ENCODE results near the gene FGF22. TPM values are rescaled to one million over a fixed set of nuclear protein-coding genes. Genes with fewer than 3 reads are reported as not detected.

Gene FGF22
- total and polyA plus RNA-seq, 4 donors = 0.08 TPM; not detected in 3

DNA sequence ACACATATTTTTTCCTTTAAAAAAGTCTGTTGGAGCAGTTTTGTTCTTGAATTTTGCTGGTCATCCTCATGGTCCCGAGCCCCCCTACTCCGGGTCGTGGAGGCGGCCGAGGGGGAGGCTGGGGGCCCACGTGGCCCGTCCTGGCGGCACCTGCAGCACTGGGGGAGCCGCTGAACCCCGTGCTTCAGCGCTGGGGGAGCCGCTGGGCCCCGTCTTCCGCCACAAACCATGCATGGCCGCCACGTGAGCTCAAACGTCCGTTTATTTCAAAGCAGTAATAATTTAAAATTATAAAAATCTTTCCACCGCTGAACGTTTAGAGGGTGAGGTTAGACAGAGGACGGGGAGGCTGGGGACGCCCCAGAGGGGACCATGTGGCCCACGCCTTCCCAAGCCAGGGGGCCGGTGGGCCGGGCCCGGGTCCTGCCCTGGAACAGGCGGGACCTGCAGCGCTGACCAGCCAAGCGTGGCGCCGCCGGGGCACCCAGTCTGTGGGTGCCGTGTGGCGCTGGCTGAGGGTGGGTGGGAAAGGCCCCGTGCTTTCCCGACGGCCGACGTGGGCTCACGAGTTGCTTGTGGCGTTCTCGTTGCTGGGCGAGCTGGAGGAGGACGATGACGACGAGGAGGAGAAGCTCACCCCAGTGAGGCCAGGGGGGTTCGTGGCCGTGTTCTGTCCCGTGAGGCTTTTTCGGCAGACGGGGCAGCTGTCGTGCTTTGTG, 8.0 kb downstream of the FGF22 start (continued):
- TF ChIP-seq, protein P1, sequence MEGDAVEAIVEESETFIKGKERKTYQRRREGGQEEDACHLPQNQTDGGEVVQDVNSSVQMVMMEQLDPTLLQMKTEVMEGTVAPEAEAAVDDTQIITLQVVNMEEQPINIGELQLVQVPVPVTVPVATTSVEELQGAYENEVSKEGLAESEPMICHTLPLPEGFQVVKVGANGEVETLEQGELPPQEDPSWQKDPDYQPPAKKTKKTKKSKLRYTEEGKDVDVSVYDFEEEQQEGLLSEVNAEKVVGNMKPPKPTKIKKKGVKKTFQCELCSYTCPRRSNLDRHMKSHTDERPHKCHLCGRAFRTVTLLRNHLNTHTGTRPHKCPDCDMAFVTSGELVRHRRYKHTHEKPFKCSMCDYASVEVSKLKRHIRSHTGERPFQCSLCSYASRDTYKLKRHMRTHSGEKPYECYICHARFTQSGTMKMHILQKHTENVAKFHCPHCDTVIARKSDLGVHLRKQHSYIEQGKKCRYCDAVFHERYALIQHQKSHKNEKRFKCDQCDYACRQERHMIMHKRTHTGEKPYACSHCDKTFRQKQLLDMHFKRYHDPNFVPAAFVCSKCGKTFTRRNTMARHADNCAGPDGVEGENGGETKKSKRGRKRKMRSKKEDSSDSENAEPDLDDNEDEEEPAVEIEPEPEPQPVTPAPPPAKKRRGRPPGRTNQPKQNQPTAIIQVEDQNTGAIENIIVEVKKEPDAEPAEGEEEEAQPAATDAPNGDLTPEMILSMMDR (IDR thresholded peaks at IDR 0.05; ENCODE audit: low read depth, low read length, missing input control) = no peak
- TF ChIP-seq GABPA (IDR thresholded peaks at IDR 0.05 in 1 of 2, conservative IDR thresholded peaks at IDR 0.05 in 1 of 2) (no peak), NR2F2 (IDR thresholded peaks at IDR 0.05) (no peak), EGR1 (IDR thresholded peaks at IDR 0.05; ENCODE audit: low read depth in 2 of 2) (no peak)

- Histone ChIP-seq H3K36me3 (ENCODE audit: control insufficient read depth in 4 of 4, insufficient read depth in 3 of 4, low read depth in 1 of 4, low read length in 3 of 4) (peaks cover 6 to 58% (median 28%) of the 10 kb centered on the region in 4 donors), H3K4me1 (ENCODE audit: control insufficient read depth in 4 of 4, insufficient read depth in 4 of 4, low read length in 3 of 4) (no peaks in the 10 kb centered on the region), H3K27ac (ENCODE audit: low read depth in 1 of 2, low read length in 2 of 2) (no peak overlapping the region), H3K9me3 (ENCODE audit: control insufficient read depth in 4 of 4, low read length in 3 of 4) (no peaks in the 10 kb centered on the region), H3K4me3 (ENCODE audit: low read depth in 1 of 3, low read length in 3 of 3) (no peak overlapping the region), H3K27me3 (ENCODE audit: control insufficient read depth in 4 of 4, insufficient read depth in 4 of 4, low read length in 3 of 4) (no peaks in the 10 kb centered on the region), H3K9ac (ENCODE audit: low read depth in 1 of 2, low read length in 2 of 2) (no peak overlapping the region)
- no peak for DNase-seq (ENCODE audit: low spot score)
- WGBS = 92% methylated on average over 29 of the region's 29 CpGs
- TF ChIP-seq FOXA1 (IDR thresholded peaks at IDR 0.05) = no peak
- no peak for TF ChIP-seq REST (IDR thresholded peaks at IDR 0.05)
- TF ChIP-seq JUND (IDR thresholded peaks at IDR 0.05) = no peak
- no peak for TF ChIP-seq NR2F2 (IDR thresholded peaks at IDR 0.05)
- no peak for TF ChIP-seq FOXA2 (IDR thresholded peaks at IDR 0.05)
- no peak for TF ChIP-seq RAD21 (IDR thresholded peaks at IDR 0.05)
- no peak for TF ChIP-seq YY1 (IDR thresholded peaks at IDR 0.05)
- no peak for TF ChIP-seq GABPA (IDR thresholded peaks at IDR 0.05 in 1 of 2, conservative IDR thresholded peaks at IDR 0.05 in 1 of 2)
- TF ChIP-seq ATF3 (IDR thresholded peaks at IDR 0.05) = no peak
- TF ChIP-seq EGR1 (IDR thresholded peaks at IDR 0.05; ENCODE audit: low read depth in 2 of 2) = no peak
- TF ChIP-seq RXRA (IDR thresholded peaks at IDR 0.05) = no peak
Measured at GRCh38 chr19:648305-648704, 8.6 kb downstream of the FGF22 start.

DNA sequence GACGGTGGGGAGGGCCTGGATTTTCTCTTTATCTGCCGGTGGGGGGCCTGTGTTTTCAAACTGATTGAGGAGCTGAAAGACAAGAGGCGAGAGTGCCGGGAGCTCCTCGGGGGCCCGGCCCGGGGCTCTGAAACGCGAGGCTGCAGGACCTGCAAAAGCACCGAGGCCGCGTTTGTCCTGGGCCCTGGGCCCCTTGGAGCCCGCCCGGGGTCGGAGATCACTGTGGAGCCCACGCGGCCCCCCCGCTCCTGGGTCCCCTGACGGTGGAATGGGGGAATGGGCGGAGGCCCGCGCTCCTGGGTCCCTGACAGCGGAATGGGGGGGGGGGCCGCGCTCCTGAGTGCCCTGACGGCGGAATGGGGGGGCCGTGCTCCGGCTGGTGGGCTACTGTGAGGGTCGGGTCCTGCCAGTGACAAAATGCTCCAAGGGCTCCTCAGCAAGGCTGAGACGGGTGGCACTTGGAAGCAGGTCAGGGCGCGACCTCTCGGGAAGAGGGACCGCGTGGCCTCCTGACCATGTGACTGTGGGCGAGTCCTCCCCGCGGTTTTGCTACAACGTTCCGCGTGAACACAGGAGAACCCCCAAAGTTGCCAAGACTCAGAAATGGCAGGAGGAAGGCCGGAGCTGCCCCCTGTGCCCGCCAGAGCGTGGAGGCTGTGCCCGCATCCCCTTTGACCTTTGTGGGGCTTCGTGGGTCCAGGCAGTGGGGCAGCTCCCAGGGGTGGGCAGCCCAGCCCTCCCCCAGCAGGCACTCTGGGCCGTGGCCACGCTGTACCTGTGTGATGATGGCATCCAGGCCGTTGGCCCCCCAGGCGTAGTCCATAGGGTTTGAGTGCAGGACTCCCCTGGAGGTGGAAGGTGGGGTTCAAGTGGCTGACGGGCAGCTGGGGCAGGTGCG, 9.5 kb downstream of the FGF22 start:
- no peak for DNase-seq (ENCODE audit: low spot score)
- Histone ChIP-seq H3K9ac (ENCODE audit: low read depth in 1 of 2, low read length in 2 of 2) (no peak overlapping the region), H3K4me3 (ENCODE audit: low read depth in 1 of 3, low read length in 3 of 3) (no peak overlapping the region), H3K27me3 (ENCODE audit: control insufficient read depth in 4 of 4, insufficient read depth in 4 of 4, low read length in 3 of 4) (no peaks in the 10 kb centered on the region), H3K27ac (ENCODE audit: low read depth in 1 of 2, low read length in 2 of 2) (no peak overlapping the region), H3K36me3 (ENCODE audit: control insufficient read depth in 4 of 4, insufficient read depth in 3 of 4, low read depth in 1 of 4, low read length in 3 of 4) (peaks cover 6 to 67% (median 28%) of the 10 kb centered on the region in 4 donors), H3K9me3 (ENCODE audit: control insufficient read depth in 4 of 4, low read length in 3 of 4) (no peaks in the 10 kb centered on the region), H3K4me1 (ENCODE audit: control insufficient read depth in 4 of 4, insufficient read depth in 4 of 4, low read length in 3 of 4) (no peaks in the 10 kb centered on the region)
- WGBS = 93% methylated on average over 53 of the region's 53 CpGs
- no peak for TF ChIP-seq FOXA1 (IDR thresholded peaks at IDR 0.05)

Measured in liver (tissue), 9 donors.